GM12878 (cell line): ENCODE measurements around the gene SPAG16. TPM values are rescaled to one million over a fixed set of nuclear protein-coding genes. Genes with fewer than 3 reads are reported as not detected.

Experiments used
- ATAC-seq: fragments of 200-7000 bp; cut with Tn5 transposase; 3 replicates; pipeline ENCODE4 v1.9.1; 2020; ENCODE audit warnings: mild to moderate bottlenecking, moderate library complexity
- BruUV-seq: library from RNA; stranded (reverse); fragments of 400-500 nt; replicated peaks from 2 replicates; lab custom pipeline; 2021; lab: Mats Ljungman, UMichigan
- CTCF ChIA-PET: fragments of 300-600 bp; sonication (Branson Sonifier 250); formaldehyde crosslinking; extraction: SDS; loops from one replicate; lab custom pipeline; 2021; ENCODE audit warnings: inconsistent platforms; lab: Yijun Ruan, JAX
- POLR2A ChIA-PET: fragments of 350-600 bp; formaldehyde crosslinking; extraction: SDS; loops from one replicate; lab custom pipeline; 2021; ENCODE audit warnings: inconsistent platforms; lab: Charles Lee
- RAD21 ChIA-PET: fragments of 300-600 bp; sonication (Branson Sonifier 250); formaldehyde crosslinking; loops from one replicate; lab custom pipeline; 2023; ENCODE audit warnings: antibody characterized with exemption; ENCODE audit not compliant: unreplicated experiment; lab: Charles Lee
- SMC1A ChIA-PET: fragments of 300-600 bp; sonication (Branson Sonifier 250); formaldehyde crosslinking; loops from one replicate; lab custom pipeline; 2023; ENCODE audit not compliant: unreplicated experiment, uncharacterized antibody; lab: Charles Lee
- DNase-seq: peaks from one replicate; pipeline ENCODE4 v3.0.0-alpha.2; 2011; ENCODE audit warnings: low read depth, low spot score
- FAIRE-seq: peaks from 3 replicates; lab custom pipeline; 2011; peaks lifted over from hg19 to GRCh38; lab: Jason Lieb, UNC
- H2AFZ ChIP-seq: 2 replicates; pipeline ENCODE4 v1.6.0; 2011; ENCODE audit warnings: low read depth, low read length, control low read depth; ENCODE audit not compliant: control insufficient read depth
- H3K27ac ChIP-seq: 2 replicates; pipeline ENCODE4 v1.5.1; 2011; ENCODE audit warnings: control low read depth; ENCODE audit not compliant: control insufficient read depth, insufficient read depth
- H3K27me3 ChIP-seq, 2 experiments: replicated peaks in 1 of 2; 2 replicates each; pipeline versions ENCODE4 v1.6.0 to v1.6.1; 2011; ENCODE audit warnings: low read length in 1 of 2; ENCODE audit not compliant: control insufficient read depth in 2 of 2, insufficient read depth in 2 of 2
- H3K36me3 ChIP-seq, 2 experiments: 2 replicates each; pipeline ENCODE4 v1.5.1; 2011; ENCODE audit warnings: low read length in 1 of 2; ENCODE audit not compliant: control insufficient read depth in 2 of 2, insufficient read depth in 2 of 2
- H3K4me1 ChIP-seq: 2 replicates; pipeline ENCODE4 v1.6.1; 2011; ENCODE audit warnings: mild to moderate bottlenecking, low read length, moderate library complexity, mixed read lengths; ENCODE audit not compliant: control insufficient read depth, insufficient read depth
- H3K4me2 ChIP-seq: 2 replicates; pipeline ENCODE4 v1.6.0; 2011; ENCODE audit warnings: control low read depth; ENCODE audit not compliant: control insufficient read depth, insufficient read depth
- H3K4me3 ChIP-seq: fragments of 200-600 bp; sonication (generic); 2 replicates; pipeline ENCODE4 v1.5.1; 2016
- H3K79me2 ChIP-seq: 2 replicates; pipeline ENCODE4 v1.6.0; 2011; ENCODE audit warnings: low read length; ENCODE audit not compliant: control insufficient read depth, insufficient read depth
- H3K9ac ChIP-seq: 2 replicates; pipeline ENCODE4 v1.8.0; 2011; ENCODE audit warnings: low read length, control low read depth, mixed read lengths; ENCODE audit not compliant: control insufficient read depth, insufficient read depth
- H3K9me3 ChIP-seq: replicated peaks from 3 replicates; pipeline ENCODE4 v1.5.1; 2011; ENCODE audit warnings: mild to moderate bottlenecking, low read length; ENCODE audit not compliant: control insufficient read depth, insufficient read depth
- H4K20me1 ChIP-seq: 2 replicates; pipeline ENCODE4 v1.6.0; 2011; ENCODE audit not compliant: control insufficient read depth, insufficient read depth
- ATF3 ChIP-seq: IDR thresholded peaks from 2 replicates; pipeline ENCODE4 v1.6.1; 2011; ENCODE audit warnings: low read depth, mild to moderate bottlenecking, low read length, moderate library complexity, borderline replicate concordance; ENCODE audit errors: extremely low read depth
- EGR1 ChIP-seq, 2 experiments: IDR thresholded peaks; 1 replicate in 1 of 2; 2 replicates in 1 of 2; pipeline ENCODE4 v1.6.1; 2011 to 2012; ENCODE audit warnings: low read depth in 2 of 2, low read length in 2 of 2, borderline replicate concordance in 1 of 2, mild to moderate bottlenecking in 1 of 2, moderate library complexity in 1 of 2
- IKZF2 ChIP-seq, 2 experiments: fragments of 450-650 bp; IDR thresholded peaks; 2 replicates each; pipeline ENCODE4 v1.6.1; 2017; ENCODE audit warnings: mild to moderate bottlenecking in 2 of 2, moderate library complexity in 2 of 2
- IRF5 ChIP-seq: fragments of 450-650 bp; IDR thresholded peaks from 2 replicates; pipeline ENCODE4 v1.6.1; 2017; ENCODE audit warnings: borderline replicate concordance
- NFXL1 ChIP-seq: fragments of 450-650 bp; IDR thresholded peaks from 2 replicates; pipeline ENCODE4 v1.6.1; 2017; ENCODE audit warnings: antibody characterized with exemption, mild to moderate bottlenecking, borderline replicate concordance
- NR2C1 ChIP-seq: fragments of 450-650 bp; IDR thresholded peaks from 2 replicates; pipeline ENCODE4 v1.6.1; 2017; ENCODE audit warnings: antibody characterized with exemption, mild to moderate bottlenecking, moderate library complexity
- POLR2AphosphoS5 ChIP-seq: IDR thresholded peaks from 2 replicates; pipeline ENCODE4 v1.6.1; 2011; ENCODE audit warnings: mild to moderate bottlenecking, low read length, inconsistent platforms
- POU2F2 ChIP-seq: IDR thresholded peaks from 3 replicates; pipeline ENCODE4 v1.6.1; 2011; ENCODE audit warnings: low read depth, mild to moderate bottlenecking, low read length, borderline replicate concordance
- RAD51 ChIP-seq: fragments of 450-650 bp; IDR thresholded peaks from 2 replicates; pipeline ENCODE4 v1.6.1; 2016; ENCODE audit warnings: moderate library complexity, mild to moderate bottlenecking, inconsistent platforms
- RCOR1 ChIP-seq: conservative IDR thresholded peaks from 2 replicates; pipeline ENCODE4 v1.6.1; 2012; ENCODE audit warnings: low read depth, low read length, improper control_type of control experiment
- RELB ChIP-seq: fragments of 450-650 bp; IDR thresholded peaks from 2 replicates; pipeline ENCODE4 v1.6.1; 2017; ENCODE audit warnings: low read depth, mild to moderate bottlenecking, moderate library complexity
- SP1 ChIP-seq: IDR thresholded peaks from one replicate; pipeline ENCODE4 v1.6.1; 2011; ENCODE audit warnings: low read depth, low read length
- ZBTB4 ChIP-seq: fragments of 450-650 bp; formaldehyde crosslinking; IDR thresholded peaks from 2 replicates; pipeline ENCODE4 v1.4.0; 2022; ENCODE audit warnings: mild to moderate bottlenecking, moderate library complexity
- ZBTB40 ChIP-seq: fragments of 450-650 bp; IDR thresholded peaks from 2 replicates; pipeline ENCODE4 v1.6.1; 2016; ENCODE audit warnings: mild to moderate bottlenecking, moderate library complexity, borderline replicate concordance
- WGBS: methylation state at CpG from one replicate; pipeline ENCODE4 v1.1.6; 2016; ENCODE audit warnings: low lambda C conversion rate; ENCODE audit not compliant: insufficient replicate concordance, insufficient coverage; ENCODE audit errors: missing lambda C conversion rate; 5-methylcytosine and 5-hydroxymethylcytosine counted together
- in situ Hi-C: fragments of 300-500 bp; cut with MboI; formaldehyde crosslinking; loops from 9 replicates; pipeline ENCODE4 v1.14.3; 2018; ENCODE audit warnings: mixed read lengths
- intact Hi-C: fragments of 100-400 bp; cut with micrococcal nuclease; formaldehyde crosslinking; loops from one replicate; pipeline ENCODE4 v1.14.2; 2022; ENCODE audit not compliant: unreplicated experiment
- polyA plus RNA-seq, 11 experiments: library from polyadenylated mRNA; depleted of rRNA in 4 of 11; unstranded in 6 of 11; stranded (reverse) in 5 of 11; fragments of >200 nt; fragmentation: Nextera tagmentation in 4 of 11; fragmentation: Illumina TruSeq in 1 of 11; extraction: Ambion mirVana in 4 of 11; extraction: Trizol in 1 of 11; gene quantifications; 1 replicate in 1 of 11; 2 replicates in 10 of 11; pipeline versions ENCODE4 v1.2.1 to v1.2.3, GENCODE V29; 2011 to 2016; ENCODE audit warnings: inconsistent platforms in 2 of 11, missing spikeins in 2 of 11, low read depth in 1 of 11
- total RNA-seq, 4 experiments: library from RNA; depleted of rRNA in 3 of 4; stranded (reverse); fragments of >200 nt in 3 of 4; fragmentation: Illumina TruSeq in 1 of 4; extraction: Trizol in 1 of 4; gene quantifications; 2 replicates each; pipeline versions ENCODE4 v1.2.1 to v1.2.3, GENCODE V29; 2013 to 2021

Gene SPAG16
- total and polyA plus RNA-seq, 10 of the 15 experiments (the other 5 are each of a cell fraction or from before 2014, with no cell fraction given), result 6.0 to 25.0 (median 15.2) TPM

- ATAC-seq (no peak), FAIRE-seq (peak; percentile 76), DNase-seq (no peak)
- Histone ChIP-seq H3K27ac (no peak overlapping the region), H3K36me3 (no peaks in the 10 kb centered on the region), H3K9me3 (no peaks in the 10 kb centered on the region), H3K4me1 (no peaks in the 10 kb centered on the region), H3K4me2 (no peak overlapping the region), H3K4me3 (no peak overlapping the region), H2AFZ (no peak overlapping the region), H4K20me1 (no peaks in the 10 kb centered on the region), H3K27me3 (no peaks in the 10 kb centered on the region), H3K9ac (no peak overlapping the region), H3K79me2 (no peaks in the 10 kb centered on the region)
- ChIA-PET SMC1A (interaction anchor here (1.0 to 1.3 kb wide), 2 partner anchors 10 to 13 kb away, joined by 3 read pairs; no protein-coding TSS in a partner anchor), RAD21 (no interaction called here), POLR2A (no interaction called here), CTCF (no interaction called here)
- intact Hi-C loops, result no loop called here
- no TSS peak for BruUV-seq
- in situ Hi-C loops, result no loop called here
- 75% methylated on average over 3 of the region's 3 CpGs for WGBS
- TF ChIP-seq EGR1 (IDR thresholded peaks at IDR 0.05; ENCODE audit: borderline replicate concordance in 1 of 2, low read depth in 2 of 2, low read length in 2 of 2) (no peak), ATF3 (no peak), POLR2AphosphoS5 (no peak), RELB (no peak), NFXL1 (no peak), POU2F2 (no peak), RAD51 (no peak), ZBTB40 (no peak), IKZF2 (IDR thresholded peaks at IDR 0.05) (no peak), ZBTB4 (CRISPR knock-in tag) (no peak), NR2C1 (no peak), IRF5 (no peak), SP1 (no peak), RCOR1 (no peak)
These were observed 18.6 kb upstream of the SPAG16 start for GRCh38 chr2:213265679-213266078.
